ENCODE data around the gene PVALB. TPM values are rescaled to one million over a fixed set of nuclear protein-coding genes. Genes with fewer than 3 reads are reported as not detected.

The PVALB gene
- polyA plus RNA-seq, 2 of the 4 experiments (the other 2 are of a cell fraction), result not detected

- ATAC-seq, result no peak
- POLR2A ChIA-PET, result interaction anchor here (0.9 kb wide), 1 partner anchor 340 kb away, joined by 3 read pairs; no protein-coding TSS in a partner anchor
Measured at GRCh38 chr22:36860017-36860416, 43.2 kb upstream of the PVALB start.

DNA sequence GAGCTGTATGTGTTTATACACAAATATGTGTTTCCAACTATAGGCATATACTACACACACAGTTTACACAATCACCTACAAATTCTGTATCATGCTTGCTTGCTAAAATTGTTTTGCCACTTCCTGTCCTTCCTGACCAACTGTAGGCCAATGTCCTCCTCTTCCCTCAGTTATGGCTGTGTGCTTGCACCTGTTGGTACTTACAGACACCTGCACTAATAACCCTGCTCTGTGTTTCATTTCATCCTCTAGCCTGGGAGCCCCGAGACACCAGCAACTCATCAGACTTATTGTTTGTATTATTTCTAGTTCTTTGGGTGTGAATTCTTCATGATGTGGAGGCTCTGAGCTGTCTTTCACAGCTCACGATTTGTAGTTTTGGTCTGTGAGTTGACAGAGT, 42.1 kb upstream of the PVALB start:
- DNase-seq (ENCODE audit: low read depth in 1 of 2, low spot score in 1 of 2) (no peak), ATAC-seq (no peak), FAIRE-seq (no peak)
- ChIA-PET POLR2A (no interaction called here), CTCF (interaction anchor here (0.6 to 3.7 kb wide), 4 partner anchors 13 to 312 kb away, joined by 3 to 23 read pairs (median 6); no protein-coding TSS in a partner anchor)
- H3K4me2 ChIP-seq, result no peak overlapping the region
- no peak overlapping the region for H3K27ac ChIP-seq
- TF ChIP-seq POLR2A (IDR thresholded peaks at IDR 0.05; ENCODE audit: low read length) (no peak), TFCP2L1 (CRISPR knock-in tag; IDR thresholded peaks at IDR 0.05) (no peak), TP53 (CRISPR knock-in tag; IDR thresholded peaks at IDR 0.05) (no peak)
- 70% methylated on average over 2 of the region's 2 CpGs for WGBS (ENCODE audit: missing lambda C conversion rate)
- H3K9me3 ChIP-seq, result no peaks in the 10 kb centered on the region
- no peak overlapping the region for H3K4me3 ChIP-seq
- H3K4me1 ChIP-seq, result no peaks in the 10 kb centered on the region

More at GRCh38 chr22:36860017-36860416, 43.2 kb upstream of the PVALB start:
- no peak for TF ChIP-seq MAFK (IDR thresholded peaks at IDR 0.05; ENCODE audit: partially characterized antibody)
- no peak for TF ChIP-seq HOXB13 (CRISPR knock-in tag; IDR thresholded peaks at IDR 0.05; ENCODE audit: low read depth)
- TF ChIP-seq HDAC2 (IDR thresholded peaks at IDR 0.05), result no peak
- TF ChIP-seq TFCP2L1 (CRISPR knock-in tag; IDR thresholded peaks at IDR 0.05), result no peak
- TF ChIP-seq FOXS1 (CRISPR knock-in tag; IDR thresholded peaks at IDR 0.05), result no peak
- no peak for DNase-seq (ENCODE audit: low read depth in 1 of 2, low spot score in 1 of 2)
- CTCF ChIA-PET, result interaction anchor here (0.9 to 2.3 kb wide), 4 partner anchors 24 to 313 kb away, joined by 3 to 7 read pairs (median 5); no protein-coding TSS in a partner anchor
- Histone ChIP-seq H3K27ac (no peak overlapping the region), H3K9me3 (no peaks in the 10 kb centered on the region), H3K4me1 (no peaks in the 10 kb centered on the region), H3K4me3 (no peak overlapping the region), H3K4me2 (no peak overlapping the region)
- no peak for FAIRE-seq
- WGBS (ENCODE audit: missing lambda C conversion rate), result 64% methylated on average over 6 of the region's 6 CpGs

DNA sequence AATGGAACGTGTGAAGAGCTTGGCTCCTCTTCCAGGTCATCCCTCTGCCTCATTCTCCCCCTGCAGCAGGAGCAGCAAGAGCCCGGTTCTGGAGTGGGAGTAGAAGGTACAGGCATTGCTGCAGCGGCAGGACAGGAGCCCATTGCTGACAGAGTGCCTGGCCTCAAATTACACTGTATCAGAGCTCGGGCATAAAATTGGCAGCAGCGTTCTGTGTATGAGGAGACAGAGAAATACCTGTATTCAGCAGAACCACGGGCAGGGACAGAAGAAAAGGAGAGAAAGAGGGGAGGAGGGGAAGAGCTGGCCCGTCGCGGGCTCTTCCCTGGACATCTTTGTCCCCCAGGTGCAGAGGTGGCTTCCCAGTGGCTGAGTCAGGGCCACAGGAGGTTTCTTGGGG, 41.3 kb upstream of the PVALB start:
- ChIA-PET CTCF (interaction anchor here (0.5 to 3.7 kb wide), 11 partner anchors 8 to 313 kb away, joined by 3 to 30 read pairs (median 3); a partner anchor contains a TSS), POLR2A (no interaction called here)
- H3K27ac ChIP-seq, result no peak overlapping the region
- WGBS (ENCODE audit: missing lambda C conversion rate), result 38% methylated on average over 6 of the region's 9 CpGs
- no peak overlapping the region for H3K4me3 ChIP-seq
- DNase-seq (ENCODE audit: low read depth in 1 of 2, low spot score in 1 of 2), result no peak
- no peaks in the 10 kb centered on the region for H3K4me1 ChIP-seq
- no peak overlapping the region for H3K4me2 ChIP-seq
- H3K9me3 ChIP-seq, result no peaks in the 10 kb centered on the region
- no peak for ATAC-seq
- no peak for TF ChIP-seq HOXA7 (CRISPR knock-in tag; IDR thresholded peaks at IDR 0.05)
- TF ChIP-seq RFX5 (IDR thresholded peaks at IDR 0.05), result no peak
- TF ChIP-seq ATOH8 (CRISPR knock-in tag; IDR thresholded peaks at IDR 0.05; ENCODE audit: low read depth), result no peak
- TF ChIP-seq, protein P1, sequence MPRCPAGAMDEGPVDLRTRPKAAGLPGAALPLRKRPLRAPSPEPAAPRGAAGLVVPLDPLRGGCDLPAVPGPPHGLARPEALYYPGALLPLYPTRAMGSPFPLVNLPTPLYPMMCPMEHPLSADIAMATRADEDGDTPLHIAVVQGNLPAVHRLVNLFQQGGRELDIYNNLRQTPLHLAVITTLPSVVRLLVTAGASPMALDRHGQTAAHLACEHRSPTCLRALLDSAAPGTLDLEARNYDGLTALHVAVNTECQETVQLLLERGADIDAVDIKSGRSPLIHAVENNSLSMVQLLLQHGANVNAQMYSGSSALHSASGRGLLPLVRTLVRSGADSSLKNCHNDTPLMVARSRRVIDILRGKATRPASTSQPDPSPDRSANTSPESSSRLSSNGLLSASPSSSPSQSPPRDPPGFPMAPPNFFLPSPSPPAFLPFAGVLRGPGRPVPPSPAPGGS (IDR thresholded peaks at IDR 0.05), result no peak
- TF ChIP-seq TP53 (CRISPR knock-in tag; IDR thresholded peaks at IDR 0.05), result no peak
- no peak for TF ChIP-seq ESRRA (IDR thresholded peaks at IDR 0.05; ENCODE audit: borderline replicate concordance, low read length)
- no peak for TF ChIP-seq HMGXB4 (CRISPR knock-in tag; IDR thresholded peaks at IDR 0.05; ENCODE audit: borderline replicate concordance)
- TF ChIP-seq FOSB (CRISPR knock-in tag; IDR thresholded peaks at IDR 0.05), result no peak
- no peak for TF ChIP-seq NPAS2 (CRISPR knock-in tag; IDR thresholded peaks at IDR 0.05; ENCODE audit: borderline replicate concordance)
- TF ChIP-seq JUNB (IDR thresholded peaks at IDR 0.05), result no peak
- no peak for TF ChIP-seq NFE2L2 (conservative IDR thresholded peaks at IDR 0.05; ENCODE audit: low read length)
- TF ChIP-seq FOSL2 (IDR thresholded peaks at IDR 0.05), result no peak
- no peak for TF ChIP-seq FOSL2 (CRISPR knock-in tag; IDR thresholded peaks at IDR 0.05)
- FAIRE-seq, result no peak

Measured in A549 (cell line).